ENCODE data around the gene ARHGEF12.

DNA sequence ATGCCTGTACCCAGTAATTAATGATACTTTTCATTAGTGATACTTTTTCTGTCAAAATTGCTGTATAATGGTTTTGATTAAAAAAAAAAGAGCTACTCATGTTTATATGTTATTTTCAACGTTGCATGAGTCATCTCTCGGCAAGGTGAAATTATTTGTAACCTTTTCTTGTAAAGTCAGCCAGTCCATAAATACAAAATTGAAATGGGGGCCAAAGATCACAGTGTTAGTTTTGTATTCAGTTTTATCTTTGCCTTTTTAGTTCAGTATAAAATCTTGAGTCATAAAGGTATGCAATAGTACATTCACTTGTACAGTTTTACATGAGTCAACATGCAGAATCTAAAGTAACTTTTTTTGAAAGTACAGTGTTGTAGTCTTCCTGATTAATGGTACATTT, 4.3 kb downstream of the ARHGEF12 start:
- TF ChIP-seq, protein P1, sequence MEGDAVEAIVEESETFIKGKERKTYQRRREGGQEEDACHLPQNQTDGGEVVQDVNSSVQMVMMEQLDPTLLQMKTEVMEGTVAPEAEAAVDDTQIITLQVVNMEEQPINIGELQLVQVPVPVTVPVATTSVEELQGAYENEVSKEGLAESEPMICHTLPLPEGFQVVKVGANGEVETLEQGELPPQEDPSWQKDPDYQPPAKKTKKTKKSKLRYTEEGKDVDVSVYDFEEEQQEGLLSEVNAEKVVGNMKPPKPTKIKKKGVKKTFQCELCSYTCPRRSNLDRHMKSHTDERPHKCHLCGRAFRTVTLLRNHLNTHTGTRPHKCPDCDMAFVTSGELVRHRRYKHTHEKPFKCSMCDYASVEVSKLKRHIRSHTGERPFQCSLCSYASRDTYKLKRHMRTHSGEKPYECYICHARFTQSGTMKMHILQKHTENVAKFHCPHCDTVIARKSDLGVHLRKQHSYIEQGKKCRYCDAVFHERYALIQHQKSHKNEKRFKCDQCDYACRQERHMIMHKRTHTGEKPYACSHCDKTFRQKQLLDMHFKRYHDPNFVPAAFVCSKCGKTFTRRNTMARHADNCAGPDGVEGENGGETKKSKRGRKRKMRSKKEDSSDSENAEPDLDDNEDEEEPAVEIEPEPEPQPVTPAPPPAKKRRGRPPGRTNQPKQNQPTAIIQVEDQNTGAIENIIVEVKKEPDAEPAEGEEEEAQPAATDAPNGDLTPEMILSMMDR (conservative IDR thresholded peaks at IDR 0.05; ENCODE audit: low read depth, low read length) = no peak
- TF ChIP-seq EZH2 (IDR thresholded peaks at IDR 0.05; ENCODE audit: low read length, unreplicated experiment) = no peak
